Thyroid gland (tissue), 4 donors: ENCODE data around the gene CSRP3. TPM values are rescaled to one million over a fixed set of nuclear protein-coding genes. Genes with fewer than 3 reads are reported as not detected.

ENCODE experiments used
- DNase-seq, 2 donors: peaks; one replicate each; pipeline ENCODE4 v3.0.0-alpha.2; 2019
- H3K27ac ChIP-seq, 3 donors: fragments of 200-600 bp; sonication (generic); 1 replicate in 2 of 3; 2 replicates in 1 of 3; pipeline ENCODE4 v1.5.1; 2016 to 2019; ENCODE audit warnings: mild to moderate bottlenecking in 1 of 3, moderate library complexity in 1 of 3
- H3K27me3 ChIP-seq: fragments of 200-600 bp; sonication (generic); one replicate; pipeline ENCODE4 v1.5.1; 2019
- H3K36me3 ChIP-seq, 2 donors: fragments of 200-600 bp; sonication (generic); one replicate each; pipeline ENCODE4 v1.5.1; 2016 to 2019
- H3K4me1 ChIP-seq, 2 donors: fragments of 200-600 bp; sonication (generic); one replicate each; pipeline ENCODE4 v1.5.1; 2017 to 2019
- H3K4me3 ChIP-seq, 3 donors: fragments of 200-600 bp; sonication (generic); replicated peaks in 1 of 3; 1 replicate in 2 of 3; 2 replicates in 1 of 3; pipeline ENCODE4 v1.5.1; 2016; ENCODE audit warnings: mild to moderate bottlenecking in 1 of 3
- H3K9me3 ChIP-seq: fragments of 200-600 bp; sonication (generic); one replicate; pipeline ENCODE4 v1.5.1; 2017
- CTCF ChIP-seq, 6 experiments: fragments of 200-600 bp in 3 of 6; fragments of 450-650 bp in 3 of 6; sonication (generic) in 3 of 6; IDR thresholded peaks; one replicate each; pipeline ENCODE4 v1.5.1; 2016 to 2019; ENCODE audit warnings: antibody characterized with exemption in 6 of 6, mild to moderate bottlenecking in 2 of 6, inconsistent platforms in 1 of 6, moderate library complexity in 1 of 6
- POLR2A ChIP-seq, 2 donors: fragments of 450-650 bp; IDR thresholded peaks; one replicate each; pipeline ENCODE4 v1.6.1; 2017; ENCODE audit warnings: antibody characterized with exemption in 2 of 2, mild to moderate bottlenecking in 2 of 2, moderate library complexity in 1 of 2
- WGBS, 2 donors: methylation state at CpG; one replicate each; pipeline ENCODE4 v1.1.5; 2017; 5-methylcytosine and 5-hydroxymethylcytosine counted together
- intact Hi-C: fragments of 100-400 bp; cut with DNase I; formaldehyde crosslinking; loops from one replicate; pipeline ENCODE4 v1.15.1; 2023
- total RNA-seq, 4 donors: library from RNA; depleted of rRNA; stranded (reverse); fragments of >200 nt; gene quantifications; one replicate each; pipeline ENCODE4 v1.2.3, GENCODE V29; 2016

The CSRP3 gene
- total RNA-seq = not detected

GRCh38 chr11:19201737-19202605 lies at the start of gene CSRP3:
TSS of gene CSRP3 (minus strand) at chr11:19201983. CDS start at chr11:19192448, 9,535 bp downstream.
- H3K27ac ChIP-seq = no peak within 1 kb of the TSS
- H3K9me3 ChIP-seq = no peaks in the 10 kb centered on the region
- intact Hi-C loops = no loop called here

DNA sequence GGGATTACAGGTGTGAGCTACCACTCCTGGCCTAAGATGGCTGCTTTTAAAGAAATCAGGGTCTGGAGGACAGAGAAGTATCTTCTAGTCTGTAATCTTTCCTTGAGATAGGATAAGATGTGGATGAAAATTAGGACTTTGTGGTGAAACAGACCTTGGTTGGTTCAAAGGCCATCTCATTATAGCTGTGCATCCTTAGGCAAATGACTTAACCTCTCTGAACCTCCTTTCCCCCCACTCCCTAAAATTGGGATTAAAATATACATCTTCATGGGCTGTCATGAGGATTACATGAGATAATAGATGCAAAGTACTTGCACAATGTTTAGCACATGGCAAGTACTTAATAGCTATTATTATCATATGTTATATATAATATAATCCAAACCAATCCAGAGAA lies 49.8 kb upstream of the CSRP3 start:
- no peak overlapping the region for H3K4me3 ChIP-seq
- H3K9me3 ChIP-seq = no peaks in the 10 kb centered on the region
- intact Hi-C loops = no loop called here
- H3K4me1 ChIP-seq = no peaks in the 10 kb centered on the region
- H3K27me3 ChIP-seq = no peaks in the 10 kb centered on the region
- H3K27ac ChIP-seq = no peak overlapping the region
- no peaks in the 10 kb centered on the region for H3K36me3 ChIP-seq
- TF ChIP-seq POLR2A (IDR thresholded peaks at IDR 0.05) = no peak
- TF ChIP-seq CTCF (IDR thresholded peaks at IDR 0.05) = no peak
- no peak for DNase-seq

More at GRCh38 chr11:19201737-19202605, at the start of gene CSRP3:
- WGBS, 2 donors = 75 to 85% methylated on average over 7 of the region's 7 CpGs
- H3K36me3 ChIP-seq = no peaks in the 10 kb centered on the region
- no peaks in the 10 kb centered on the region for H3K27me3 ChIP-seq
- H3K4me1 ChIP-seq = no peaks in the 10 kb centered on the region
- TF ChIP-seq CTCF (IDR thresholded peaks at IDR 0.05) (no peak), POLR2A (IDR thresholded peaks at IDR 0.05) (no peak)
- no peak within 1 kb of the TSS for H3K4me3 ChIP-seq
- DNase-seq = no peak

DNA sequence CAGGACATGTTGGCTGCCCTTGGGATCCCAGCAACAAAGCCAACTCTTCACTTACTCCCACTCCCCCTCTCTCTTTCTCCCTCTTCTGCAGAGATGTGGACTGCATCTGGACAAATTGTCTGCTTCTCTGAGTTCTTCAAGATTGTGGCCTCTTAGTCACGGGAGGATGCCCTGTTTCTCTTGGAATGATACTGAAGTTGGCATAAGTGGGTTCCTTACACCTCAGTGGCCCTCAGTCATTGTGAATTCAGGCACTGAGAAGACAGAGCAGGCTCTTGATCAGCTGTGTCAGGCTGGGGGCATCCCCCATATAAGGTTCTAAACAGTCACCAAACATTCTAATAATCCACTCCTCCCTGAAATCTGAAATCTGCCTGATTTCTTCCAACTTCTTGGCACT lies 45.0 kb upstream of the CSRP3 start:
- H3K27me3 ChIP-seq = peaks cover 12% of the 10 kb centered on the region
- intact Hi-C loops = no loop called here
- H3K4me3 ChIP-seq = no peak overlapping the region
- no peaks in the 10 kb centered on the region for H3K9me3 ChIP-seq
- H3K4me1 ChIP-seq = peaks cover 5 to 7% of the 10 kb centered on the region in 2 donors
- H3K36me3 ChIP-seq = no peaks in the 10 kb centered on the region
- 40 to 42% methylated on average over 1 of the region's 1 CpG for WGBS, 2 donors
- peak; percentile 56 to 69 for DNase-seq
- no peak overlapping the region for H3K27ac ChIP-seq
- no peak for TF ChIP-seq CTCF (IDR thresholded peaks at IDR 0.05)

DNA sequence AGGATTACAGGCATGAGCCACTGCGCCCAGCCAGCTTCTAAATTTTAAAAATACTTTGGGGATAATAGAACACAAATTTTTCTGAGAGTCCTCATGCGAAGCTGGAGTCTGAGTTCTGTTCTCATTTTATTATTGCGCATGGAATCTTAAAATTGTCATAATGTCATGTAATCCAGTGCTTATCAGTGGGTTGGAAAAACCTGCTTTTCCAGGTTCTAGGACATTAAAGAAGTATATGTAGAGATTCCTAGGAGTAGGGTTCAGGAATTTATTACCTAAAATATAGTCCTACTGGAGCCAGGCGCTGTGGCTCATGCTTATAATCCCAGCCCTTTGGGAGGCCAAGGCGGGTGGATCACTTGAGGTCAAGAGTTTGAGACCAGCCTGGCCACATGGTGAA lies 43.6 kb upstream of the CSRP3 start:
- intact Hi-C loops = no loop called here
- Histone ChIP-seq H3K9me3 (no peaks in the 10 kb centered on the region), H3K4me3 (no peak overlapping the region), H3K27ac (no peak overlapping the region), H3K4me1 (peaks cover 15 to 19% of the 10 kb centered on the region in 2 donors), H3K27me3 (peaks cover 23% of the 10 kb centered on the region), H3K36me3 (no peaks in the 10 kb centered on the region)
- WGBS, 2 donors = 76 to 94% methylated on average over 5 of the region's 5 CpGs
- TF ChIP-seq CTCF (IDR thresholded peaks at IDR 0.05) (no peak), POLR2A (IDR thresholded peaks at IDR 0.05) (no peak)
- DNase-seq = no peak

DNA sequence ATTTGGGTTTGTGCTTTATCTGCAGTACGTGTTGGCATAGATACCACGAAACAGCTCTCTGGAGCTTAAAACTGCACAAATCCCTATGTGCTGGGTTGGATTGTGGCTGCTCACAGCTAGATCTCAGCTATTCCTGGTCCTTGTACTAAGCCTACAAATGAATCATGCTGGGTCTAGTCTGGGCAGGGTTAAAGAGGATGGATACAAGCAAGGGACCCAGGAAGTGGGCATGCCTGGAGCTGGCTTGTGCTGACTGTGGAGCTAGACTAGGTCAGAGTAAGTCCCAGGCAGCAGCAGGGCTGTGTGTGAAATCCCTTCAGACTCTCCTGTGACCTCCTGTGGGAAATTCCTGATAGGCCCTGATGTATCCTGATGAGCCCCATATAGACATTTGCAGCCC lies 42.8 kb upstream of the CSRP3 start:
- intact Hi-C loops = no loop called here
- DNase-seq = no peak
- 92 to 97% methylated on average over 2 of the region's 2 CpGs for WGBS, 2 donors

More for the DNA sequence above, 42.8 kb upstream of the CSRP3 start:
- Histone ChIP-seq H3K9me3 (no peaks in the 10 kb centered on the region), H3K4me1 (peaks cover 19 to 20% of the 10 kb centered on the region in 2 donors), H3K27me3 (peaks cover 25% of the 10 kb centered on the region), H3K4me3 (no peak overlapping the region), H3K36me3 (no peaks in the 10 kb centered on the region), H3K27ac (no peak overlapping the region)
- TF ChIP-seq CTCF (IDR thresholded peaks at IDR 0.05) = no peak
- TF ChIP-seq POLR2A (IDR thresholded peaks at IDR 0.05) = no peak
